ENCODE measurements around the gene OR13C4.

The OR13C4 gene

GRCh38 chr9:104503963-104504362, 23.0 kb downstream of the OR13C4 start, which contains the start of gene OR13F1:
Gene OR13F1, plus strand, starts transcription at chr9:104504263. Its CDS starts 0 bp downstream, at chr9:104504263.
- in situ Hi-C loops (cut with MboI; ENCODE audit: low sequenced_read_pairs), result no loop called here
- H3K4me3 ChIP-seq, result no peak within 1 kb of the TSS
- DNase-seq (ENCODE audit: low spot score in 2 of 2), result no peak
- no peaks in the 10 kb centered on the region for H3K36me3 ChIP-seq (replicated peaks)
- H3K9me3 ChIP-seq, result no peaks in the 10 kb centered on the region
- no peaks in the 10 kb centered on the region for H3K4me1 ChIP-seq
- no peaks in the 10 kb centered on the region for H3K27me3 ChIP-seq (ENCODE audit: low read depth)

- in situ Hi-C loops (cut with MboI; ENCODE audit: low sequenced_read_pairs), result no loop called here
- no peak for DNase-seq (ENCODE audit: low spot score in 2 of 2)
- Histone ChIP-seq H3K27me3 (ENCODE audit: low read depth) (no peaks in the 10 kb centered on the region), H3K9me3 (no peaks in the 10 kb centered on the region), H3K36me3 (replicated peaks) (no peaks in the 10 kb centered on the region), H3K4me3 (no peak overlapping the region), H3K4me1 (no peaks in the 10 kb centered on the region)
These were observed 23.6 kb downstream of the OR13C4 start for GRCh38 chr9:104503440-104503839.

GRCh38 chr9:104494808-104495207, 32.2 kb downstream of the OR13C4 start:
- H3K27me3 ChIP-seq (ENCODE audit: low read depth), result no peaks in the 10 kb centered on the region
- peak in 1 of 2 experiments; percentile 24 for DNase-seq (ENCODE audit: low spot score in 2 of 2)
- no peaks in the 10 kb centered on the region for H3K9me3 ChIP-seq
- H3K36me3 ChIP-seq (replicated peaks), result no peaks in the 10 kb centered on the region
- H3K4me3 ChIP-seq, result no peak overlapping the region
- in situ Hi-C loops (cut with MboI; ENCODE audit: low sequenced_read_pairs), result no loop called here
- no peaks in the 10 kb centered on the region for H3K4me1 ChIP-seq

- Histone ChIP-seq H3K4me3 (no peak overlapping the region), H3K27me3 (ENCODE audit: low read depth) (no peaks in the 10 kb centered on the region), H3K4me1 (no peaks in the 10 kb centered on the region), H3K36me3 (replicated peaks) (no peaks in the 10 kb centered on the region), H3K9me3 (no peaks in the 10 kb centered on the region)
- in situ Hi-C loops (cut with MboI; ENCODE audit: low sequenced_read_pairs), result no loop called here
- no peak for DNase-seq (ENCODE audit: low spot score in 2 of 2)
These were observed 42.0 kb downstream of the OR13C4 start for GRCh38 chr9:104485014-104485413.

GRCh38 chr9:104482921-104483570, 44.0 kb downstream of the OR13C4 start:
- in situ Hi-C loops (cut with MboI; ENCODE audit: low sequenced_read_pairs), result no loop called here
- no peaks in the 10 kb centered on the region for H3K27me3 ChIP-seq (ENCODE audit: low read depth)
- no peak for DNase-seq (ENCODE audit: low spot score in 2 of 2)
- H3K4me1 ChIP-seq, result no peaks in the 10 kb centered on the region
- H3K9me3 ChIP-seq, result no peaks in the 10 kb centered on the region
- H3K4me3 ChIP-seq, result no peak overlapping the region
- no peaks in the 10 kb centered on the region for H3K36me3 ChIP-seq (replicated peaks)
